GM12892 (cell line): ENCODE data around the gene POMGNT1.

Experiments
- POLR2A ChIP-seq: IDR thresholded peaks from 2 replicates; pipeline ENCODE4 v1.6.1; 2011; ENCODE audit warnings: low read depth, low read length, control low read depth
- POLR2AphosphoS5 ChIP-seq: IDR thresholded peaks from 2 replicates; pipeline ENCODE4 v1.6.1; 2011; ENCODE audit warnings: low read depth, low read length, control low read depth
- TAF1 ChIP-seq: IDR thresholded peaks from 2 replicates; pipeline ENCODE4 v1.6.1; 2011; ENCODE audit warnings: low read depth, mild to moderate bottlenecking, control low read depth, low read length, borderline replicate concordance

- no peak for TF ChIP-seq POLR2A
- no peak for TF ChIP-seq POLR2AphosphoS5
- no peak for TF ChIP-seq TAF1
These were observed 49.9 kb downstream of the POMGNT1 start for GRCh38 chr1:46148318-46148717.
